ENCODE data around the gene PNPLA7. TPM values are rescaled to one million over a fixed set of nuclear protein-coding genes. Genes with fewer than 3 reads are reported as not detected.

PNPLA7 gene
- total RNA-seq, 1 donor from 2014 or later = 8.8 TPM

DNA sequence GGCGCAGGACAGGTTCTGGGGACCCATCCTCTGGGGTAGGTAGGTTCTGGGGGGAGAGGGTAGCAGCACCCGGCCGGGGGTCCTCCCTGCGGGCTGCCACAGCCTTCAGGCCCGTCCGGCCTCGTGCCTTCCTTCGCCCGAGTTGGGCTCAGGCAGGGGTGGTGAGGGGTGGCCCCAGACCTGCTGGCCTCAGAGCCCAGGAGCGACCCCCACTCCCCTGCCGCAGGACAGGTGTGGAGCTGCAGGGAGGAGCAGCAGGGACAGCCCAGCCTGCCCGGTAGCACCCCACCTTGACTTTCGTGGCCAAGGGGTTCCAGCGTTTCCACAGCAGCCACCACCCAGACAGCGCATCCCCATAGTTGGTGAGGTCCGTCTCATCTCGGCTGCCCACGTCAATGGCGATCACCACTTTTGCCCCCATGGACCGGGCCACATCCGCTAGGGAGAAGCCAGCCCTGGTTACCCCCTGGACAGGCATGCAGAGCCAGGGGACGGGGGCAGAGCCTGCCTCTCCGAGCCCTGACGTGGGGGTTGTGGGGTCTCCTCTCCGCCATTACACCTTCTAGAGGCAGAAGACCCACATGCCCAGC lies 87.7 kb downstream of the PNPLA7 start:
- no peak overlapping the region for H3K27ac Mint-ChIP-seq

DNA sequence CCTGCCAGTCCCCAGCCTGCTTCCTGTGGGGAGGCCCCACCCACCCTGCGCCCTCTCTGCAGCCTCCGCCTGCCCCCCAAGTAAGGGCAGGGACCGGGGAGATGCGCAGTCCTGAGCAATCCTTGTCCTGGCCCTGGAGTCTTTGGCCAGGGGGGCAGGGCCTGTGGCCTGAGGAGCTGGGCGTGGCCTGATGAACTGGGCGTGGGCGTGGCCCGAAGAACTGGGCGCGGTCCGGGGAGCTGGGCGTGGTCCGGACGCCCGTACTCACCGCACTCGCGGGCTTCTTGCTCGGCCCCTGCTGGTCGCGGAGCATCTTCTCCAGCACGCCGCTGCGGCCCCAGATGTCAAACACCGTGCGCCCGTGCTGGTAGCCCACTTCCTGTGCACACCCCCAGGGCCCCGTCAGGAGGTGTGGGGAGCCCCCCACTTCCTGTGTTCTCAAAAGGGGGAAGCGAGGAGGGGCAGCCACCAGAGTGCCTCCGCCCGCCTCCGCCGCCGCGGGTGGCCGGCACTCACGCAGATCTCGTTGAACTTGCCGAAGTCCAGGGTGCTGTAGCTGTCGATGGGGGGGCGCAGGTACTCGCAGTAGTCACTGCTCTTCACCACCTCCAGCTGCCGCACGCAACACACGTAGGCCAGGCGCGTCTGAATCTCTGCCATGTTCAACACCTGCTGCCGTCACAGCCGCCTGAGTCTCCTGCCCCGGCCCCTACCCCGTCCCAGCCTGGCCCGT lies 88.4 kb downstream of the PNPLA7 start:
- Mint-ChIP-seq H3K9me3 (ENCODE audit: low read depth) (no peaks in the 10 kb centered on the region), H3K4me1 (ENCODE audit: low read depth) (no peaks in the 10 kb centered on the region), H3K27me3 (peaks cover 12% of the 10 kb centered on the region), H3K4me3 (ENCODE audit: low read depth) (no peak overlapping the region), H3K36me3 (ENCODE audit: insufficient read depth) (peaks cover under 1% of the 10 kb centered on the region), H3K27ac (no peak overlapping the region)
- no peak for DNase-seq (ENCODE audit: low spot score, unreplicated experiment)
- TF ChIP-seq, protein P1, sequence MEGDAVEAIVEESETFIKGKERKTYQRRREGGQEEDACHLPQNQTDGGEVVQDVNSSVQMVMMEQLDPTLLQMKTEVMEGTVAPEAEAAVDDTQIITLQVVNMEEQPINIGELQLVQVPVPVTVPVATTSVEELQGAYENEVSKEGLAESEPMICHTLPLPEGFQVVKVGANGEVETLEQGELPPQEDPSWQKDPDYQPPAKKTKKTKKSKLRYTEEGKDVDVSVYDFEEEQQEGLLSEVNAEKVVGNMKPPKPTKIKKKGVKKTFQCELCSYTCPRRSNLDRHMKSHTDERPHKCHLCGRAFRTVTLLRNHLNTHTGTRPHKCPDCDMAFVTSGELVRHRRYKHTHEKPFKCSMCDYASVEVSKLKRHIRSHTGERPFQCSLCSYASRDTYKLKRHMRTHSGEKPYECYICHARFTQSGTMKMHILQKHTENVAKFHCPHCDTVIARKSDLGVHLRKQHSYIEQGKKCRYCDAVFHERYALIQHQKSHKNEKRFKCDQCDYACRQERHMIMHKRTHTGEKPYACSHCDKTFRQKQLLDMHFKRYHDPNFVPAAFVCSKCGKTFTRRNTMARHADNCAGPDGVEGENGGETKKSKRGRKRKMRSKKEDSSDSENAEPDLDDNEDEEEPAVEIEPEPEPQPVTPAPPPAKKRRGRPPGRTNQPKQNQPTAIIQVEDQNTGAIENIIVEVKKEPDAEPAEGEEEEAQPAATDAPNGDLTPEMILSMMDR (IDR thresholded peaks at IDR 0.05; ENCODE audit: unreplicated experiment) = no peak

More for the DNA sequence above, 87.7 kb downstream of the PNPLA7 start:
- no peak for DNase-seq (ENCODE audit: low spot score, unreplicated experiment)
- Mint-ChIP-seq H3K4me1 (ENCODE audit: low read depth) (no peaks in the 10 kb centered on the region), H3K36me3 (ENCODE audit: insufficient read depth) (no peaks in the 10 kb centered on the region), H3K4me3 (ENCODE audit: low read depth) (no peak overlapping the region), H3K9me3 (ENCODE audit: low read depth) (no peaks in the 10 kb centered on the region), H3K27me3 (peaks cover 12% of the 10 kb centered on the region)
- TF ChIP-seq, protein P1 (IDR thresholded peaks at IDR 0.05; ENCODE audit: unreplicated experiment) = no peak

DNA sequence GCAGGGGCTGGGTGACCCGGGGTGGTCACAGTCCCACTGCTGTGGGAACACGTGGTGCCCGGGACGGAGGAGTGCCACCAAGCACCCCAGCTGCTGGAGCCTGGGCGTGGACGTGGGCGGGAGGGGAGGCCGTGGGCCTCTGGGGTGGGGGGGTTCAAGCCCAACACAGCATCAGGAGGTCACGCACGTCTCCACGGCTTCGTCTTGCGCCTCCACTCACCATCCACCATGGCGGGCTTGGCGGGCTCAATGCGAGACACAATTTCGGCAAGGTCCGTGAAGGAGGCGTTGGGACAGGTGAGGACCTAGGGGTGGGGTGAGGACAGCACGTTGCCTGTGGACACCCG lies 88.9 kb downstream of the PNPLA7 start:
- TF ChIP-seq, protein P1 (IDR thresholded peaks at IDR 0.05; ENCODE audit: unreplicated experiment) = no peak
- peaks cover 2% of the 10 kb centered on the region for H3K36me3 Mint-ChIP-seq (ENCODE audit: insufficient read depth)
- no peak overlapping the region for H3K4me3 Mint-ChIP-seq (ENCODE audit: low read depth)
- H3K9me3 Mint-ChIP-seq (ENCODE audit: low read depth) = no peaks in the 10 kb centered on the region
- H3K27me3 Mint-ChIP-seq = peaks cover 11% of the 10 kb centered on the region
- no peaks in the 10 kb centered on the region for H3K4me1 Mint-ChIP-seq (ENCODE audit: low read depth)
- DNase-seq (ENCODE audit: low spot score, unreplicated experiment) = no peak
- H3K27ac Mint-ChIP-seq = no peak overlapping the region

DNA sequence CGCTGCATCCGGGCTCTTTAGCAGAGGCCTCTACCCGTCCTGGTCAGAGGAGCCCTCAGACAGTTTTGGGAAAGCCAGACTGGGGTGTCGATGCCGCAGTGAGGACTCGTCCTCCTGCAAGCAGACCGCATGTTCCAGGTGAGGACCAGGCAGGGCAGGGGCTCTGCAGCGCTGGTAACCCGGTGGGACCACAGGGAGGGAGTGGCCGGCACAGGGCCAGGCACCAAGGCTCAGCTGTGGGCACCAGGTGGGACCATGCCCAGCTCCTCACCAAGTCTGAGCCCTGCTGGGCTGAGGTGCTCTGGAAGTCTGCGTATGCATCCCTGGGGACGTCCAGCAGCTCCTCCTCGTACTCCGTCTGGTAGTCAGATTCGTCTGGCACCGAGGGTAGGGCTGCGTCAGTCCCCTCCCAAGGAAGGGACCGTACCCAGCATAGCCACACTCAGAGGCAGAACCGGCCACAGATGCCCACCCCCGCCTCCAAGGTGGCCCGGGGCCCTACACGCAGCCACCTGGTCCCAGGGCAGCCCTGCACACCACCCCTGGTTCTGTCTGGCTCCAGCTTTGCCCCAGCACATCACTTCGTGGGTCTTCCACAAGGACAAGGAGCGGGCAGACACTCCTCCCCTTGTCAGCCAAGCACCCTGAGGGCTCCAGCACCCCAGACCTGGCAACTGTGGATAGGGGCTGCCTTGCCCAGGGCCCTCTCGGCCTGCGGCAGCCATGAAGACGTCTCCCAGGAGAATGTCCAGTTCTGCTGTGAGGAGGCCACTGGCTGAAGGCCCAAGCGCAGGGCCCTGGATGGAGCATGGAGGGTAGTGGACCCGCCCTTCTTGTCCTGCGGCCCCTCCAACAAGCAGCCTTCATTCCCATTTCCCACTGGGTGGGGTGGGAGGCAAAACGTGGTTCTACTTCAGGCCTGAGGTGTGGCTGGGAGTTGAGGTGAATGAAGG lies 89.6 kb downstream of the PNPLA7 start:
- no peak for DNase-seq (ENCODE audit: low spot score, unreplicated experiment)
- Mint-ChIP-seq H3K27me3 (peaks cover 7% of the 10 kb centered on the region), H3K36me3 (ENCODE audit: insufficient read depth) (peaks cover 6% of the 10 kb centered on the region), H3K4me3 (ENCODE audit: low read depth) (no peak overlapping the region), H3K27ac (no peak overlapping the region), H3K4me1 (ENCODE audit: low read depth) (no peaks in the 10 kb centered on the region), H3K9me3 (ENCODE audit: low read depth) (no peaks in the 10 kb centered on the region)
- TF ChIP-seq, protein P1 (IDR thresholded peaks at IDR 0.05; ENCODE audit: unreplicated experiment) = no peak

Measured in progenitor cell of endocrine pancreas (in vitro differentiated cells).